Left lung (tissue), 10 donors: Measurements from ENCODE around the gene ME1. TPM values are rescaled to one million over a fixed set of nuclear protein-coding genes. Genes with fewer than 3 reads are reported as not detected.

Source experiments
- ATAC-seq: fragments of 200-7000 bp; cut with Tn5 transposase; one replicate; pipeline ENCODE4 v1.9.1; 2020; ENCODE audit warnings: moderate library complexity
- DNase-seq, 4 donors: peaks; one replicate each; pipeline ENCODE4 v3.0.0-alpha.2; 2013 to 2020
- H3K27ac ChIP-seq, 2 donors: fragments of 200-600 bp; sonication (generic) in 1 of 2; one replicate each; pipeline versions ENCODE4 v1.5.0 to v1.8.0; 2020 to 2021
- H3K27me3 ChIP-seq, 2 donors: fragments of 200-600 bp; sonication (generic) in 1 of 2; one replicate each; pipeline versions ENCODE4 v1.5.0 to v1.8.0; 2020 to 2021
- H3K36me3 ChIP-seq, 2 donors: fragments of 200-600 bp; sonication (generic) in 1 of 2; one replicate each; pipeline versions ENCODE4 v1.5.0 to v1.8.0; 2020 to 2021
- H3K4me1 ChIP-seq, 2 donors: fragments of 200-600 bp; one replicate each; pipeline ENCODE4 v1.8.0; 2021
- H3K4me3 ChIP-seq, 2 donors: fragments of 200-600 bp; sonication (generic) in 1 of 2; one replicate each; pipeline versions ENCODE4 v1.5.0 to v1.8.0; 2020 to 2021; ENCODE audit warnings: mild to moderate bottlenecking in 1 of 2
- H3K9me3 ChIP-seq, 2 donors: fragments of 200-600 bp; sonication (generic) in 1 of 2; one replicate each; pipeline versions ENCODE4 v1.5.0 to v1.8.0; 2020 to 2021
- CTCF ChIP-seq, 2 donors: fragments of 200-600 bp; sonication (generic) in 1 of 2; IDR thresholded peaks; one replicate each; pipeline versions ENCODE4 v1.5.0 to v1.8.0; 2021; ENCODE audit warnings: antibody characterized with exemption in 2 of 2
- intact Hi-C, 2 donors: fragments of 100-400 bp; cut with DNase I; formaldehyde crosslinking; loops; one replicate each; pipeline versions ENCODE4 v1.11.2 to v1.14.2; 2022
- polyA plus RNA-seq, 6 donors: library from polyadenylated mRNA; unstranded; fragments of 120-200 nt; gene quantifications; one replicate each; pipeline ENCODE4 v1.2.1, GENCODE V29; 2013; ENCODE audit not compliant: insufficient read length in 6 of 6
- total RNA-seq, 2 donors: library from RNA; stranded (reverse); fragmentation: NEBNext Ultra II Directional; extraction: Animal tissue kit (Norgen Biotek cat#: 25700); gene quantifications; one replicate each; pipeline ENCODE4 v1.2.1, GENCODE V29; 2021
- donor health status: DM: no; HTN: yes; CAD: no.
- donor health status: DM: no; HTN: no; CAD: no.

The ME1 gene
- total and polyA plus RNA-seq, 8 donors = 8.9 to 30.7 (median 12.8) TPM

- no peak for TF ChIP-seq CTCF (IDR thresholded peaks at IDR 0.05)
- ATAC-seq (no peak), DNase-seq (no peak)
- Histone ChIP-seq H3K4me3 (no peak overlapping the region), H3K27ac (no peak overlapping the region), H3K9me3 (no peaks in the 10 kb centered on the region), H3K36me3 (no peaks in the 10 kb centered on the region), H3K4me1 (peaks cover 0 to 3% of the 10 kb centered on the region in 2 donors), H3K27me3 (no peaks in the 10 kb centered on the region)
- intact Hi-C loops = no loop called here
Observed at GRCh38 chr6:83466328-83466727, 35.5 kb upstream of the ME1 start.

- Histone ChIP-seq H3K27ac (no peak overlapping the region), H3K9me3 (no peaks in the 10 kb centered on the region), H3K27me3 (no peaks in the 10 kb centered on the region), H3K4me1 (peaks cover 0 to 3% of the 10 kb centered on the region in 2 donors), H3K4me3 (no peak overlapping the region), H3K36me3 (no peaks in the 10 kb centered on the region)
- DNase-seq (no peak), ATAC-seq (no peak)
- no peak for TF ChIP-seq CTCF (IDR thresholded peaks at IDR 0.05)
- intact Hi-C loops = no loop called here
Observed at GRCh38 chr6:83464381-83465140, 33.7 kb upstream of the ME1 start.

DNA sequence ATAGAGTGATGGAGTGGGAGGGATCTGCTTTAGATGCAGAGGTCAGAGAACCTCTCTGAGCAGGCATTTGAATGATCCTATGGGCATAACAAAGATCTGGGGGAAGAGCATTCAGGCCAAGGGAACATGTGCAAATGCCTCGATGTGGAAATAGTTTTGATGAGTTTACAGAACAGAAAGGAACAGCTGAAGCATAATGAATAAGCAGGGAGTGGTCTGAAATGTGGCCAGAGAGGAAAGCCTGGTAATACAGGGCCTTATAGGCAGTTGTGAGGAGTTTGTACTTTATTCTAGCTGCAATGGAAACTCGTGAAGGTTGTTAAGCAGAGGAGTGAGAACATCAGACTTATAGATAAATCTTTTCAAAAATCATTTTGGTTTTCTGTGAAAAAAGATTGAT is 33.0 kb upstream of the ME1 start:
- ATAC-seq (peak; percentile 60), DNase-seq (no peak)
- intact Hi-C loops = no loop called here
- Histone ChIP-seq H3K4me3 (no peak overlapping the region), H3K36me3 (no peaks in the 10 kb centered on the region), H3K27me3 (no peaks in the 10 kb centered on the region), H3K4me1 (peaks cover 0 to 3% of the 10 kb centered on the region in 2 donors), H3K9me3 (no peaks in the 10 kb centered on the region), H3K27ac (no peak overlapping the region)
- no peak for TF ChIP-seq CTCF (IDR thresholded peaks at IDR 0.05)

GRCh38 chr6:83462524-83462923 is 31.7 kb upstream of the ME1 start:
- ATAC-seq = no peak
- Histone ChIP-seq H3K27me3 (no peaks in the 10 kb centered on the region), H3K27ac (no peak overlapping the region)

DNA sequence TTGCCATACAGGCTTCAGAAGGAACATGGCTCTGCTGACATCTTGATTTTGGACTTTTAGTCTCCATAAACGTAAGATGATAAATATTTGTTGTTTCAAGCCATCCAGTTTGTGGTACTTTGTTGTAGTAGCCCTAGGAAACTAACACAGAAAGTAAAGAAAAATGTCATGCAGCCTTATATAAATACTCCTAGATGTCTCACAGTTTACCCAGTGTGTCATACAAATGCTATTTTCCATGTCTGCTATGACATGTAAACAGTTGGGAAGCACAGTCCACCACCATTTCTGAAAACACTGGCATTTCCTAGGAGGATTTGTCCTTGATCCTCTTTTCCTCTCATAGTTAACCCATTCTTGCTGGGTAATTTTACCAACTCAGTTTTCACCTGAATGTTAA is 30.6 kb upstream of the ME1 start:
- no peaks in the 10 kb centered on the region for H3K4me1 ChIP-seq
- no peak for DNase-seq
- TF ChIP-seq CTCF (IDR thresholded peaks at IDR 0.05) = no peak
- intact Hi-C loops = no loop called here
- H3K36me3 ChIP-seq = no peaks in the 10 kb centered on the region
- no peak overlapping the region for H3K4me3 ChIP-seq
- H3K9me3 ChIP-seq = no peaks in the 10 kb centered on the region
- no peak for ATAC-seq
- no peak overlapping the region for H3K27ac ChIP-seq
- H3K27me3 ChIP-seq = no peaks in the 10 kb centered on the region

More at GRCh38 chr6:83462524-83462923, 31.7 kb upstream of the ME1 start:
- TF ChIP-seq CTCF (IDR thresholded peaks at IDR 0.05) = no peak
- intact Hi-C loops = no loop called here
- DNase-seq = no peak
- no peaks in the 10 kb centered on the region for H3K4me1 ChIP-seq
- H3K9me3 ChIP-seq = no peaks in the 10 kb centered on the region
- H3K36me3 ChIP-seq = no peaks in the 10 kb centered on the region
- H3K4me3 ChIP-seq = no peak overlapping the region
